ENCODE results near the gene NR2F1-AS1. TPM values are rescaled to one million over a fixed set of nuclear protein-coding genes. Genes with fewer than 3 reads are reported as not detected.

NR2F1-AS1 gene
- total and polyA plus RNA-seq, 9 of the 15 experiments (the other 6 are each of a cell fraction or from before 2014, with no cell fraction given), result not detected

- TF ChIP-seq ZNF407 (IDR thresholded peaks at IDR 0.05; ENCODE audit: low read depth), result no peak
- TF ChIP-seq FOSL1 (tag; conservative IDR thresholded peaks at IDR 0.05), result no peak
Measured at GRCh38 chr5:93603078-93603792, 22.2 kb upstream of the NR2F1-AS1 start (continued).

All from K562 (cell line).